NCI-H524 (cell line): ENCODE results near the gene TRMT2B.
"Not testable (repeated sequence)": the region's sequence is repeated elsewhere in the genome, so short reads cannot be mapped to it uniquely, and the experiment has no call there.

Experiments used
- DNase-seq, 2 experiments: peaks; one replicate each; lab custom pipeline; 2025; lab: John Stamatoyannopoulos, UW

The TRMT2B gene

DNA sequence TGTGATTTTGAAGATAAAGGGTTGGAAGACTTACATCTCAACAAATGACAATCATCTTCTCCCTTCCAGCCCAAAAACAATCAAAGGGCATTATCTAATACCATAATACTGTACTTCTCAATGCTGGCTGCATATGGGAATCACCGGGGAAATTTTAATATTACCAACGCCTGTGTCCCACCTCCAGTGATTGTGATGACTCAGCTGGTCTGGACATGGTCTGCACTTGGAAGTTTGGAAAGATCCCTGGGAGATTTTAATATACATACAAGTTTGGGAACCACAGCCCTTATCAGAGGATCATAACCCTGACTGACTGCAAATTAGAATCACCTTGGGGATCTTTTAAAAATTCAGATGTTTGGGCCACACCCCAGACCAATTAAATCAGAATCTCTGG lies 52.5 kb downstream of the TRMT2B start:
- DNase-seq = no peak

DNA sequence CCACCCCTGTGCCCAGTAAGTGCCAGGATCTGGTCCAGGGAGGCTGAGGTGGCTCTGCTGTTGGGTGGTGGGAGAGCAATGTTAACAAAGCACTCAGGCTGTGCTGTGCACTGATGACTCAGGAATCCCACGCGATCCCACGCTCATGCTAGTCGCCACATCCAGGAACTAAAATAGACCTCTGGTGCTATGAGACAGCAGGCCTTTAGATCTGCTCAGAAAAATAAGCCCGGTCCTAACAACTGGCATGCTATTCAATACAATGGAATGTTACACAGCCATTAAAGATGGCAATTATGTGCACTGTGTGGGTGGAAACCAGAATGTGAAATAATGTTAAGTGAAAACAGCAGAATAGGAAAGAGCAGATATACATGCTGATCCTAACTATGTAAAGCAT lies 56.4 kb downstream of the TRMT2B start:
- DNase-seq = no peak

DNA sequence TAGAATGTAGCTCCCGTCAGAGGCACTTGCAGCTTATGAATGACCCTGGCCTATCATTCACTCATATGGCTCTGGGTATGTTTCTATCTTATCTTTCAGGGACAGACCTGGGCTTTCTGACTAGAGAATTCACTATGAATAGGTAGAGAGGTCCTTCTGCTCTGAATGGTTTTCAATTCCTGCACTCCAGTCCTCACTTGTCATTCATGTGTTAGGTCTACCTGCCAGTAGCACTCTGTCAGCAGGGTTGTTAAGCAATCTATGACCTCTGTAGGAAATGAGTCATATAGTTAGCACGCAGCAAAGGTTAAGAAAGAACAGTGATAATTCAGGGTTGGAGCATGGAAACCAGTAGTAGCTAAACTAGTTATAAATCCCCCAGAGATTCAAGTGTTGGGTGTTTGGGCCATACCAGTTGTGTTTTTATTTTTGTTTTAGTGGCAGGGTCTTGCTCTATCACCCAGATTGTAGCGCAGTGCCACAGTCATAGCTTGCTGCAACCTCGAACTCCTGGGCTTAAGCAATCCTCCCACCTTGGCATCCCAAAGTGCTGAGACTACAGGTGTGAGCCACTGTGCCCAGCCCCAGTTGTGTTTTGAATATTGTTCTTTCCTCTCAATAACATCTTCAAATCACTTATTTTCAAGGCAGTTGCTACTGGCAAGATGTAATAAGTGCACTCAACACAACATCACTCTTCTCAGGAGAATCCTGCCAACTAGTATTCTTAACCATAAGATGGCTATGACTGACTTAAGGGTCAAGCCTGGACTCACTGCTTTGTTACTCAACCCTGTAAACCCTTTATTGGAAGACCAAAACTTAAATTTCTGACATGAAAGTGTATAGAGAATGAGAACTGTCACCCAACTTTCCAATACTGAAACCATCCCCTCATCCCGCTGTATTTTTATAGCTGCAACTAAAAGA lies 57.3 kb downstream of the TRMT2B start:
- DNase-seq = no peak

DNA sequence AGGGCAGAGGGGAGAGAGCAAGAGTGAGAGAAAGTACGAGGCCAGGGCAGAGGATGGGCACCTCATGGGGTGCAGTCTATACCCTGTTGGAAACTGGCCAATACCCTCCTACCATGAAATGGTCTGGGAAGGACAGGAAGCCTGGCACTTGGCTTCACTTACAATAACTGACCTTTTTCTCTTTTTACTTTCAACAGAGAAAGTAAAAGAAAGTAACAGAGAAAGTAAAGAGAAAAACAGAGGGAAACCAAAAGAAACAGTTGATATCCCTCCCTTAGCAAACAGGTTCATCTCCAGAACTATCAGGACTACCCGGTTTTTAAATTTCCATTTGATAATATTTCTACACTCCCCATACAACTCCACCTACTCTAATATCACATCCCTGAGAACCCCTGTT lies 61.8 kb downstream of the TRMT2B start:
- DNase-seq = no peak

DNA sequence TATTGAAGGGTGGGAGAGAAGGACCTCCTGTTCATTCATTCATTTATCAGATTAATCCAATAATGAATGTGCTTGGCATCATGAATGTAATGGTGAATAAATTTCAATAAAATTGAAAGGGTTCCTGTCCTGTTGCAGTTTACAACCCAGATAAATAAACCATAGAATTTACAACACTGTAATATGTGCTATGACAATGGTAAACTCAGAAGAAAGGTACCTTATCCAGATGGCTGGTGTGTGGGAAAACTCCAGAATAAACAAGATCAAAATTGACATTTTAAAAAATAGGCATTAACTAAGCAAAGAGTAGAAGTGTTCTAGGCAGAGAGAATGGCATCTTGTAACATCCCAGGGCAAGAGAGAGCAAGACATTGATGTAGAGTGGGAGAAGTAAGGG lies 67.1 kb downstream of the TRMT2B start:
- DNase-seq = no peak

DNA sequence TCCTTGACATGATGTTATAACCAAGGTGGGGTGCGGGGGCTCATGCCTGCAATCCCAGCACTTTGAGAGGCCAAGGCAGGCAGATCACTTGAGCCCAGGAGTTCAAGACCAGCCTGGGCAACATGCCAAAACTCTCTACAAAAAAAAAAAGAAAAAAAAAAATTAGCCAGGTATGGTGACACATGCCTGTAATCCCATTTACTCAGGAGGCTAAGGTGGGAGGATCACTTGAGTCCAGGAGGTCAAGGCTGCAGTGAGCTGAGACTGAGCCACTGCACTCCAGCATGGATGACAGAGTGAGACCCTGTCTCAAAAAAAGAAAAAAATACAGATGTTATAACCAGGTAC lies 70.4 kb downstream of the TRMT2B start:
- DNase-seq = not testable (repeated sequence)

DNA sequence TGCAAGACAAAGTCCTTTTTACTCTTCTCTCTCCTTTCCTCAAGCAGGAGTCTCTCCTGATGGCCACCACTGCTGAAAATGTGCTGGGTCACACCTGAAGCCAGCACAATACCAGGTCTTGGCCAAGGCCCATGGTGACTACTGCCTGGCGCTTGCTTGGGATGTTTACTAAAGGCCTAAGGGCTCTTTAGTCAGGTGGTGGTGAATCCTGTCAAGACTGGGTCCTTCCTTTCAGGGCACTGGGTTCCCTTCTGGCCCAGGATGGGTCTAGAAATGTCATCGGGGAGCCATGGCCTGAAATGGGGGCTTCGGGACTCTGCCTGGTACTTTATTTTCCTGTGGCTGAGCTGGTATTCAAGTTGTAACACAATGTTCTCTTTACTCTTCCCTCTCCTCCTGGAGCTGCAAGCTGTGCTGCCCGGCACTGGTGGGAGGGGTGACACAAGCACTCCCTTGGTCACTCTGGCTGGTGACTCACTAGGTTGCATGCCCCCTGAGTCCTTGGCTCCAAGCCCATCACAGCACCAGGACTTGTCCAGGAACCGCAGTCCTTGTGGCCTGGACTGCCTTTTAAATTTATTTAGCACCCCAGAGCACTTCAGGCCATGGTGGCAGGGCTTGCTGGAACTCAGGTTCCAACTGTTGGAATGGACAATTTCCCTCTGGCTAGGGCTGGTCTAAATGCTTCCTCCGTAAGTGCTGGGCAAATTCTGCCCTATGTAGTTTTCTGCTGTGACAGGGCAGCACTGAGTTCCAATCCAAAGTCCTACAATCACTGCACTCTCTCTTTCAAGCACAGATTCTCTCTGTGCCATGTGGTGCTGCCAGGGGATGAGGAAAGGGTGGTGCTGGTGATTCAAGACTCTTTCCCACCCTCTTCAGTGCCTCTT lies 71.1 kb downstream of the TRMT2B start:
- no peak for DNase-seq

DNA sequence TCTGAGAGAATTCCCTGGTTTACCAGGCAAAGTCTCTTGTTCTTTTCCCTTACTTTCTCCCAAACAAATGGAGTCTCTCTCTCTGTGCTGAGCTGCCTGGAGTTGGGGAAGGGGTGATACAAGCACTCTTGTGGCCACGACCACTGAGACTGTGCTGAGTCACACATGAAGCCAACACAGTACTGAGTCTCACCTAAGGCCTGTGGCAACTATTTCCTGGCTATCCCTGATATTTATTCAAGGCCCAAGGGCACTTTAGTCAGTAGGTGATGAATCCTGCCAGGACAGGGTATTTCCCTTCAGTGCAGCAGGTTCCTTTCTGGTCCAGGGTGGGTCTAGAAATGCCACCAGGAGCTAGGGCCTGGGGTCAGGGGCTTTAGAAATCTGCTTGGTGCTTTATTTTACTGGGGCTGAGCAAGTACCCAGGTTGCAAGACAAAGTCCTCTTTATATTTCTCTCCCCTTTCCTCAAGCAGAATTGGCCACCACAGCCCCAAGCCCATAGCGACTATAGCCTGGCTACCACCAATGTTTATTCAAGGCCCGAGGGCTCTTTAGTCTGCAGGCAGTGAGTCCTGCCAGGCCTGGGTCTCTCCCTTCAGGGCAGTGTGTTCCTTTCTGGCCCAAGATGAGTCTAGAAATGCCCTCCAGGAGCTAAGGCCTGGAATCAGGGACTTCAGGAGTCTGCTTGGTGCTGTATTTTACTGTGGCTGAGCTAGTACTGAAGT lies 71.9 kb downstream of the TRMT2B start:
- DNase-seq = no peak

DNA sequence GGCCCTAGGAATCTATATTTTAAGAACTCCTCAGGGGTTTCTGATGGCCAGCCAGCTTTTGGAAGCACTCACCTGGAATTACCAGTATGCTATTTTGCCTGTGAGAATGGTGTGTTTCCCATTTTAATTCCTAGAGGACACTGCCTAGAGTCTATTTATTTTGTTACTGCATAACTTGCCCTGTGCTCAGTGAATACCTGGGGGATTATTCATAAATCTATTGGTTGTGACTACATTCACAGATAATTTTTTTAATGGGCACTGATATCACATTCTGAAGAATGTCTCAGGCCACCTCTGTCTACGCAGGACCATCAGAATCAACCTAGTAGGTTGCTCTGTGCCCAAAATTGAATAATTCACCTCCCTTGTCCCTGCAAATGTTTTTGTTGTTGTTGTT lies 75.7 kb downstream of the TRMT2B start:
- DNase-seq = no peak

DNA sequence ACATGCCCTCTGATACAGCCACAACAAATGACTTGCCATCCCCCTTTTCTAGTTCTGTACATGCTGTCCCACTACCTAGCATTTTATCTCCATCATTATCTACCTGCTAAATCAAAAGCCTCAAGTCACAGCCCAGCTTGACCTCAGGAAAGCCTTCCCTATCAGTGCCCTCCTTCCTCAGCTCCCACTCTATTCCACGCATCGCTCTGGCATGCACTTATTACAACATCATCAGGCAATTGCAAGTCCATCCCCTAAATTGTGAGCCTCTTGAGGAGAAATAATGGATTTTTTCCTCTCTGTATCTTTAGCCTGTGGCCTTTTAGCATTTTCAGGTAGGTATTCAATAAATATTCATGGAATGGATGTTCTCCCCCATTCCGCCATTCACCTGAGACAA lies 76.7 kb downstream of the TRMT2B start:
- no peak for DNase-seq

DNA sequence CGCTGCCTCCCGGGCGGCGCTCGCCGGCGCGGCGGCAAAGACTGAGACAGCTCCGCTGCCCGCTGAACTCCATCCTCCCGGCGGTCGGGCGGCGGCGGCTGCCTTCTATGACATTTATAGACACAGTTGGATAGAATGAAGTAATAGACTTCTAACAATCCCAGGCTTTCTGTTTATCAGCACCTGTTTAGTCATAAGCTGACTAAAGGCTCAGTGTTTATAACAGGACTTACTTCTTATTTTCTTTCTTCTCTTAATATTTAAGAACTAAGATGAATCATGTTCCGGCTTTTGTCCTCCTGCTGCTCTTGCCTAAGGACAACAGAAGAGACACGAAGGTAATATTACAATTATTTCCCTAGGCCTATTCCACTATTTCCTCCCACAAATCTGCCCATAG lies 78.5 kb downstream of the TRMT2B start:
- DNase-seq = no peak

DNA sequence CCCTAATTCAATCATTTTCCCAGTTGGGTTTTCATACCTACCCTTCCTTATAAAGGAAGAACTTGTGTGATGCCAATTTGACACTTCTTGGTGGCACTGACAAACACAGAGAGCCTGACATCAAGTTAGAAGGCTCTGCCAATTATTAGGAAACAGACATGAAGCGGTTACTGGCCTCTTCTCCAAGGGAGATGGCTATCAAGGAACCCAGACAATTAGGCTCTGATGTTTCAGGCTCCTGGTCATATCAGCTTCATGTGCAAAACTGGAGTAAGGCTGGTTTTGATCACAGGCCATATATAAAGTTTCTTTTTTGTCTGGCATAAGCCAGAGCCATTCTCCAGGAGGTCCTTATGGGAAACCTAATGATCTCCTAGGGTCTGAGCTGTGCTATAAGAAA lies 82.0 kb downstream of the TRMT2B start:
- no peak for DNase-seq

DNA sequence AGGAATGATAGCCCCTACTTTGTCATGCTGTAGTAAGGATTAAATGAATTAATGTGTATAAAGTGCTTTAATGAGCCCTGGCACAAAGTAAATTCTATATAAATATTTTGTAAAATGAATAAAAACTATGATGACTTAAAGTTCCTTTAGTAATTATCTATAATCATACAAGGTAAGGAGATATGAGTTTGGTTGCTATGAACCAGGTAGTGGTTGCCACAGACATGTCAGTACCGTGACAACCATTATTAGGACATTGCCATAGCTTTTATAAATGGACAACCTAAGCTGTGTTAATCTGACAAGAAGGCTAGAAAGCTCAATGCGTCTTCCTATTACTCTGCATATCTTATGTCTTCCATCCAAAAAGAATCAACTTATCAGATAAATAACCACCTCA lies 82.5 kb downstream of the TRMT2B start, which contains the start of gene ARL13A:
TSS of gene ARL13A (plus strand) at position 301 of the 400 bp plus-strand sequence. CDS start 3,982 bp downstream, outside the sequence.
- DNase-seq = no peak

DNA sequence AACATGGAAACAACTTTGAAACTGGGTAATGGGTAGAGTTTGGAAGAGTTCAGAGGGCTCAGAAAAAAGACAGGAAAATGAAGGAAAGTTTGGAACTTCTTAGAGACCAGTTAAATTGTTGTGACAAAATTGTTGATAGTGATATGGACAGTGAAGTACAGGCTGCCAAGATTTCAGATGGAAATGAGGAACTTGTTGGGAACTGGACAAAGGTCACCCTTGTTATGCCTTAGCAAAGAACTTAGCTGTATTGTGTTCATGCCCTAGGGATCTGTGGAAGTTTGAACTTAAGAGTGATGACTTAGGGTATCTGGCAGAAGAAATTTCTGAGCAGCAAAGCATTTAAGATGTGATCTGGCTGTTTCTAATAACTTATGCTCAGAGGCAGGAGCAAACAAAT lies 87.5 kb downstream of the TRMT2B start:
- DNase-seq = no peak

DNA sequence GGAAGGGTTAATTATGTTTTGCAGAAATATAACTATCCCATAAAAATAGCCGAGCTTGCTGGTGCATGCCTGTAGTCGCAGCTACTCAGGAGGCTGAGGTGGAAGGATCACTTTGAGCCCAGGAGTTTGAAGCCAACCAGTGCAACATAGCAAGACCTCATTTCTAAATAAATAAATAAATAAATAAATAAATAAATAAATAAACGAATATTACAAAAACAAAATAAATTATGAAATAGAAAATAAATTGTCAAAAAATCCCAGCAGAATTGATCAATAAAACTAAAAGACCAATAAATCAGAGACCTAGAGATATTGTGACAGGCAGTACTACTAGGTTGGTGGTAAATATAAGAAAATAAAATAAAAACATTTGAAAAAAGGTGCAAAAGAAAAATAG lies 89.1 kb downstream of the TRMT2B start:
- no peak for DNase-seq
